ENCODE data around the gene FAAP20.
A peak's percentile ranks its signal among the peaks of the same experiment; 100 is the strongest.

Gene FAAP20

DNA sequence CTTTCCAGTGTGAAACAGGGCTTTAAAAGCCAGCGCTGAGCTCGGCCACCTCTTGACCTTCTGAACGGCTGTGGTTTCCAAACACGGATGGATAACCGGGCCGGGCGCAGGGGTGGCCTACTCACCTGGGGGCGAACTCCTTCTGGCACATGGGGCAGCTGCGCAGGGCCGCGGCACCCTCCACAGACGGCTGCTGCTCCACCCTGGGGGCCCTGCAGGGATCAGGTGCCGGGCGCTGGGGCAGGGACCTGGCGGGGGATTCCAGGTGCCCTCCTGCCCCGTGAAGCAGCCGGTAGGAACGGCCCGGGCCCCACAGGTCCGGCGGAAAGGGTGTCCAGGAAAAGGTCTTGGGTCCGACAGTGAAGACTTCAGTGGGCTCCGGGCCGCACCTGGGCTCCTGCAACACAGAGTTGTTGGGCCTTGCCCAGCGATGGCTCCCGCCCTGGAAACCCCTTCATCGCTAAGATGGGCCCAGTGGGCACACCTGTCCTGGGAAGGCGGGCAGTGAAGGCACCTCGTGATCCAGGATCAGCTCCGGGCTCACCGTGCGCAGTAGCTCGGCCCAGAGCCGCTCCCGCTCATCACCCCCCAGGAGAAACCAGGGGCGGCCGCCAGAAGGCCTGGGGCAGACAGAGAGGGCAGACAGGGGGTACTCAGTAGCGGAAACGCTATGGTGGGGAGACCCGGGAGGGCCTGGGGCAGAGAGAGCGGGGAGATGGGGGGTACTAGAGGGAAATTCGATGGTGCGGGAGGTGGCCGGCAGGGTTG lies 874 bp downstream of the FAAP20 start:
- no peak for DNase-seq

DNA sequence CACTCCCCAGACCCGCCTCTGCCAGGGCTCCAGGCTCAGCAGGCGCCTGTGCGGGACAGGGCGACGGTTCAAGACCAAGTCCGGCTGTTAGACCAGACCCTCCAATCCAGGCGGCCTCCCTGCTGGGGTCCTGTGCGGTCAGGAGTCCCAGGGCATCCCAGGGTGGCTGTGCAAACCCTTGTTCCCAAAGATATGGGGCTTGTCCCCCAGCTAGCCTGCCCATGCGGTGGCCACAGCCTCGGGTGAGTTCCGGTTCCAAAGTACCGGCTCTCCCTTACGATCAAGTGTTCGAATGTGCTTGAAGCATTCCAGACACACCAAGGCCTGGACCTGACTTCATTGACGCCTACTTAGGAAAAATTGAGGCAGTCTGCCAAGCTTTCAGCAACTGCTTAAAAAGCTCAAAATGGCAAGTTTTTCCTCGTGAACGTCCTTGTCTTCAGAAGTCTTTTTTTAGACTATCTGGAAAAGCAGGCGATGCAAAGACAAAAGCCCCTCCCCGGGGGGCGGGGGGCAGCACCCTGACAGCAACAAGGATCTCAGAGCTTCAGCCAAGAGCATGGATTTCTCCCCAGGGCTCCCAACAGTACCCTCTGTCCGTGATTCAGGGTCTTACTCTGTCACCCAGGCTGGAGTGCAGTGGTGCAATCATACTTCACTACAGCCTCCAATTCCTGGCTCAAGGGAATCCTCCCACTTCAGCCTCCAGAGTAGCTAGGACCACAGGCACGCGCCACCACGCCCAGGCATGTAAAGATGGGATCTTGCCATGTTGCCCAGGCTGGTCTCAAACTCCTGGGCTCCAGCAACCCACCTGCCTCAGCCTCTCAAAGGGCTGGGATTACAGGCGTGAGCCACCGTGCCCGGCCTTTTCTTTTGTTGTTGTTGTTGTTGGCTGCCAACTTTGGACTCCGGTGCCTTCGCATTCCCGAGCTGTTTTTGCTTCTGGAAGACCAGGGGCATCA lies 2.3 kb downstream of the FAAP20 start:
- DNase-seq: no peak

DNA sequence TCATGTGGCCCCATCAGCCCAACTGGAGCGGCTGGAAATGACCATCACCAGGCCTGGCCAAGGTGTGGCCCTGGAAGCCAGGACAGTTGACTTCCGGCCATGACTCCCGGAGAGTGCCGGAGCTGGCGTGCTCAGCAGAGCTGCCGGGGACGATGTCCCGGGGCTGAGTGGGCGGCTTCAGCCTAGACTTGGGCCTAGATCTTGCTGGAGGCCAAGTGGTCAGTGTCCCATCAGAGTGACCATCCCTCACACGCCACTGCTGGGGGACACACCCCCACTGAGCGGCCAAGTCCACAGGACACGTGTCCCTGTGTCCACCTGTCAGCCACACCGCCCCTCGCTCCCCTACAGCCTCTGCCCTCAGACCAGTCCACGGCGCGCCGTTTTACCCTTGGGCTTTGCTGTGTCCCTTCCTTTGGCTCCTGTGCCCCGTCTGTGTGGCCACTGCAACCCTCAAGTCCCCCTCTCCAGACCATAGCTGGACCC lies 4.0 kb downstream of the FAAP20 start:
- DNase-seq: no peak

GRCh38 chr1:2189459-2190425 lies 4.8 kb downstream of the FAAP20 start:
- DNase-seq: peak; percentile 95

DNA sequence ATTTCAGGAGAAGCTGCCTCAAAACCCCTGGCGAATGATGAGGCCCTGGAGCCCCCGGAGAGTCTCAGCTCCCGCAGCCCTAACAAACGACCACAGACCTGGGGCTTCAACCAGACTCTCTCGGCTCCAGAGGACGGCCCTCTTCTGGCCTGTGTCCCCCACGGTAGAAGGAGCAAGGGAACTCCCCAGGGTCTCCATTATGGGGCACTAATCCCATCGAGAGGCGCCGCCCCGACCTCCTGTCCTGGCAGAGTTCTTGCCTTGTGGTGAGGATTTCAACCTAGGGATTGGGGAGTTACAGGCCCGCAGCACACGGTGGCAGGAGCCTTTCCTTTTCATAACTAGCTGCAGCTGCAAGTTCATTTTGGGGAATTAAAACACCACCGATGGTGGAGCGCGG lies 6.2 kb downstream of the FAAP20 start:
- DNase-seq: no peak

DNA sequence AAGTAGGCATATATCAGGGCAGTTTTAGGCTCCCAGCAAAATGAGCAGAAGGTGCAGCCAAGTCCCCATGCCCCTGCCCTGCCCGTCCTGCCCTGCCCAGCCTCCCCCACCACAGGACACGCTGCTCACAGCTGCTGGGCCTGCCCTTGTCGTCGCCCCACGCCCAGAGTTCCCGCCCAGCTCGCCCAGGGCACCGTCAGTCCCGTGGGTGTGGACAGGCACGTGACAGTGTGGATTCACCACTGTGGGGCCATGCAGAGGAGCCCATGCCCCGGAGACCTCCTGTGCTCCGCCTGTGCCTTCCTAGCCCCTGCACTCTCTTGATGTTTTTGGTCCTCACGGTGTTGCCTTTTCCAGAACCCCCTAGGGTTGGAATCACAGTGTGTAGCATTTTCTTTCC lies 7.0 kb downstream of the FAAP20 start:
- no peak for DNase-seq

GRCh38 chr1:2186901-2187300 lies 7.7 kb downstream of the FAAP20 start:
- no peak for DNase-seq

GRCh38 chr1:2185880-2186855 lies 8.4 kb downstream of the FAAP20 start:
- DNase-seq: no peak

DNA sequence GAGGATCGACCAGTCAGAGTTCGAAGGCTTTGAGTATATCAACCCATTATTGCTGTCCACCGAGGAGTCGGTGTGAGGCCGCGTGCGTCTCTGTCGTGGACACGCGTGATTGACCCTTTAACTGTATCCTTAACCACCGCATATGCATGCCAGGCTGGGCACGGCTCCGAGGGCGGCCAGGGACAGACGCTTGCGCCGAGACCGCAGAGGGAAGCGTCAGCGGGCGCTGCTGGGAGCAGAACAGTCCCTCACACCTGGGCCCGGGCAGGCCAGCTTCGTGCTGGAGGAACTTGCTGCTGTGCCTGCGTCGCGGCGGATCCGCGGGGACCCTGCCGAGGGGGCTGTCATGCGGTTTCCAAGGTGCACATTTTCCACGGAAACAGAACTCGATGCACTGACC lies 9.6 kb downstream of the FAAP20 start:
- DNase-seq: no peak

DNA sequence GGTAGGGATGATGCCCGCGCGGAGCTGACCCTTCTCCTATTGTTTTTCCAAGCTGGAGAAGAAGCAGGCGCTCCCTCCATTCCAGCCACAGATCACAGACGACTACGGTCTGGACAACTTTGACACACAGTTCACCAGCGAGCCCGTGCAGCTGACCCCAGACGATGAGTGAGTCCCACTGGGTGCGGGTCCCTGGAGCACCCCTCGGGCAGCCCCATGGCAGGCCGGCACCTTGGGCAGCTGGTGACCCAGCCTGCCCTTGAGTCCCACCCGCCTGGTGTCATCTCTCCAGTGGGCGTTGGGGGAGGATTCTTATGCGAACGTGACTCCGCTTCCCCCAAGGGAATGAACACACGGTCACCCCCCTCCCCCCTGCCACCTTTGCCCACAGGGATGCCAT lies 10.0 kb downstream of the FAAP20 start:
- DNase-seq: no peak

- DNase-seq: no peak
Observed at GRCh38 chr1:2183937-2184334, 10.6 kb downstream of the FAAP20 start.

GRCh38 chr1:2182376-2182775 lies 12.2 kb downstream of the FAAP20 start:
- no peak for DNase-seq

DNA sequence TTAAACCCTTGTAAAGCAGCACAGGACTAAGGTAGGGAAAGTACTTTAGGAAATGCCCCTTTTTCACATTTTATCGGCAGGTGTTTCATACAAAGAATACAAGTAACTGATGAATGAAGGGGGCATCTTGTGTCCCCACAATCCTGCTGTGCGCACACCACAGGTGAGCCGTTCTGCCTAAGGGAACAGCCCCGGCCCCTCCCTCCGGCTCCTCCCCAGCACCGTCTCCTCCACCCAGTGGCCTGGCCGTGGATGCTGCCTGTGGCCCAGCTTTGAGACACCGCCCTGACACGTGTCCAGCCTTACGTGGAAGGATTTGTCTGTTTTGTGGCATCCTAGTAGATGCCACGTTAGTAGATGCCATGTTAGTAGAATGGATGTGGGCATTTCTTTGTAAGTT lies 12.8 kb downstream of the FAAP20 start:
- DNase-seq: no peak

DNA sequence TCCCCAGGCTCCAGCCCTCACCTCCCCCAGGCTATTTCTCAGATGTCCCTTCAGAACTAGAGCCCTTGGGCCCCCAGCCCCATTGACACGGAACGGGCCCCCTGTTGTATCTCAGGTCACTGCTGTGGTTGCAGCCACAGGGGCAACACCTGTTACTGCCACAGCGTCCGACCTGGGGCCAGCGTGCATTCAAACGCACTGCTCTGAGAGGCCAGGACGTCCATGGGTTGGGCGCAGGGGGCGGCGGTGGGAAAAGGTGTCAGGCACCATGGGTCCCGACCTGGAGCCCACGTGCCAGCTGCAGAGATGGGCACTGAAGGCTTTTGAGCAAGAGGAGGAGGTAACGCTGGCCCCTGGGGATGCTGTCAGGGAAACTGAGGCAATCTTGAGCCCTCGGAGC lies 13.3 kb downstream of the FAAP20 start:
- DNase-seq: no peak

DNA sequence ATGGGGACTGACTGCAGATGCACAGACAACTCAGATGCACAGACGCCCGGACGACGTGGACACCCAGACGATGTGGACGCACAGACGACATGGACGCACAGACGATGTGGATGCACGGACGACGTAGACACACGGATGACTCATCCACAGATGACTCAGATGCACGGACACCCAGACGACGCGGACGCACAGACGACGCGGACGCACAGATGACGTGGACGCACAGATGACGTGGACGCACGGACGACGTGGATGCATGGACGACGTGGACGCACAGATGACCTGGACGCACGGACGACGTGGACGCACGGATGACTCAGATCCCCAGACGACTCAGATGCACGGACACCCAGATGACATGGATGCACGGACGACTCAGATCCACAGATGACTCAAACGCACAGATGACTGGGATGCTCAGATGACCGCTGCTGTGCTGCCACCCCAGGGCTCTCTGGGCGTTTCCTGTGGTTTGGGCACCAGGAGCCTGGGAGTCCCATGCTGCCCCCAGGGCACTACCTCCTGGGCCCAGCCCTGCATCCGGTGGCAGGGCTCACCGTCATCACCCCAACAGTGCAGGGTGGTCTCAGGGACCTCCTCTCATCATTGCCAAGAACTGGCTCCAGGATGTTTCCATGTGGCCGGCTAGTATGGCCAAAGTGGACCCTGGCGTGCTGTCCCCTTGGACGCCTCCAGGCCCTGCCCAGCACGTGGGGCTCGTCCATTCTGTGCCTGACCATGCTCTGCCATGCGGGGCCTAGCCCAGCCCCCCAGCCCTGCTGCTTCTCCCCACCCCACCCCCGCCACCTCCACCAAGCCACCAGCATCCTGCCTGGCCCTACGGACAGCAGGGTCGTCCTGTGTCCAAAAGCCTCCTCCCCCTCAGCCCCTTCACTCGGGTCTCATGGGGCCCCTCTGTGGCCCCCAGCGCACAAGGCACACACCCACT lies 14.0 kb downstream of the FAAP20 start:
- DNase-seq: no peak

DNA sequence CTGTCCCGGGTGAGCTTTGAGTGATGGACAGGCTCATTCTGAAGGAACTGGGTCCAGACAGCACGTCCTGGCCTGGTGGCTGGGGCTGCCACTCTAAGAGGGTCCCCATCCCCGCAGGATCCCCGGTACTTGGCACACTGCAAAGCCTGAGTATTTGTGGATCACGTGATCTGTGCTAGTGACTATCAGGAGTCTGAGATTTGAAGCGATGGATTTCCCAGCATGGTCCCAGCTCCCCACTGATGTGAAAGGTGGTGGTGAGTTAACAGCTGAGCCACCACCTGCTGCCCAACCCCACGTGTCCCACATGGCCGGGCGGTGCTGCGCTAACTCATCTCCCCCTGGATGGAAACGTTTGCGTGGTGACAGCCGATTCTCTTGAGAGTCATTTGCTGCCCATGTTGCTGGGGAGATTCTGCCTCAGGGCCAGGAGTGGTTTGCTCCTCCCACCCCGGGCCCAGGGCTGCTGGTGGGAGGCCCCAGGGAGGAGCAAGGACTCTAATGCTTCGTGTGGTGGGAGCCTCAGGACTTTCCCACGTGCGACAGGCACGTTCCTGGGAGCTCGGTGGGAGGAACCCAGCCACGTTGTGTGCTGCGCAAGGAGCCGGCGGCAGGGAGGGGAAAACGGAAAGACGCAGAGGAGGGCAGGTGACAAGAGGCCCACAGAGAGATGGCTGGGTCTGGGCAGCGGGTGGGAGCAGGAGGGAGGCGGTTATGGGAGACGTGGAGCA lies 15.1 kb downstream of the FAAP20 start:
- DNase-seq: no peak

DNA sequence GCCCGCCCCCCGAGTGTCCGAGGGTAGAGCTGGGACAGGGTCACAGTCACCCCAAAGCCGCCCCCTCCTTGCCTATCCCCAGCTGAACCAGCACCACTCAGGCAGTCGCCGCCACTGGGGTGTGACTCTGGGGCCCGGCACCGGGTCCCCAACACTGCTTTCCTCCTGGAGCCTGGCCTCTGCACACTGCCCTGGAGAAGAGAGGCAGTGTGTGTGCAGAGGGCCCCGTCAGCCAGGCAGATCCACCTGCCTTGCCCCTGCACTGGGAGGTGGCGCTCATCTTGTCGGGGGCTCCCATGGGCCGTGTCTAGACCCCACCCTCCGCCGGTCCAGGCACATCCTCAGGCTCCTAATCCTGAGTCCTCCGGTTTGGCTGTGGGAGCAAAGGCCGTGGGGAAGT lies 15.7 kb downstream of the FAAP20 start:
- no peak for DNase-seq

DNA sequence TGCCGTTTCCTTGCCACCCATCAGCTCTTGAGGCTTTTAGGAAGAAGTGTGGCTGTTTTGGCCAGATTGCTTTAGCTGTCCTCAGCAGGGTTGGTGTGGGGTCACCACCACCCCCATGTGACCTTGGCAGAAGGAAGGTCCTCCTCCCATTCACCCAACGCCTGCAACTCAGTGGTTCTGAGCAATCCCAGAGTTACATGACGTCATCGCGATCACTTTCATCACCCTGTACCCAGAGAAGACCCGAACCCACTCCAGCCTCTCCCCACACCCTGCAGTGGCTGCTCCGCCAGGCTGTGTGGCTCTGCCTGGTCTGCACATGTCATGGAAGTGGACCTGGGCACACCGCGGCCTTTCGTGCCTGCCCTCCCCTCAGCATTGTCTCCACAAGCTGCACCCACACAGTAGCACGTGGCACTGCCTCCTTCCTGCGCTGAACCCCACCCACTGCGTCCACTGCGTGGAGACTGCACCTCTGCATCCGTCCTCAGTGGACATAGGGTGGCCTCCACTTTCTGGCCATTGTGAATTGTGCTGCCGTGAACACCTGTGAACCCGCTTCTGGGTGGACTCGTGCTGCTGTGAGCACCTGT lies 16.5 kb downstream of the FAAP20 start:
- DNase-seq: no peak

DNA sequence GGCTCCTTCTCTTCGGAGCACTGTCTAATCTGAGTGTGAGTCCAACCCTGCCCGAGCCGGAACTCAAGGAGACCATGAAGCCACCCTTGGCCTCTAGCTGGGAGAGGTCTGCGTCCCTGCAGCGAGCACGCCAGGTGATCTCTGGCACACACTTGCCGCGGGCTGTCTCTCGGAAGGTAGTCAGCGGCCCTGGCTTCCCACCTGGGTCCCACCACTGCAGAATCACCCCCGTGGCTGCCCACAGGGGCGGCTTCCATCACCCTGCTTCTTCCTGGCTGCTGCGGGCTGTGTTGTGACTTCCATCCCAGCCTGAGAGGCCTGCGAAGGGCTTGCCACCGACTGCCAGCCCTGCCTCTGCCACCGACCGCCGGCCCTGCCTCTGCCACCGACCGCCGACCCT lies 17.0 kb downstream of the FAAP20 start:
- no peak for DNase-seq

Measured in midbrain (tissue), 1 donor.